RWPE1 (cell line): Measurements from ENCODE around the gene KPNA6.
A peak's percentile ranks its signal among the peaks of the same experiment; 100 is the strongest.

Source experiments
- CTCF ChIA-PET: fragments of 350-600 bp; sonication (Branson Sonifier 250); formaldehyde crosslinking; extraction: SDS; loops from one replicate; lab custom pipeline; 2021; lab: Yijun Ruan, JAX
- POLR2A ChIA-PET: fragments of 400-600 bp; formaldehyde crosslinking; extraction: SDS; loops from one replicate; lab custom pipeline; 2020; ENCODE audit warnings: antibody characterized with exemption; ENCODE audit not compliant: low non-redundant PET; lab: Yijun Ruan, JAX
- DNase-seq: peaks from one replicate; pipeline ENCODE4 v3.0.0; 2012; ENCODE audit warnings: low spot score
- H3K27ac ChIP-seq: fragments of 450-650 bp; 2 replicates; pipeline ENCODE4 v1.5.1; 2017
- TF ChIP-seq, protein P1 (sequence below): fragments of 450-650 bp; conservative IDR thresholded peaks from 2 replicates; pipeline ENCODE4 v1.5.1; 2017; ENCODE audit warnings: low read depth, mild to moderate bottlenecking

The KPNA6 gene

DNA sequence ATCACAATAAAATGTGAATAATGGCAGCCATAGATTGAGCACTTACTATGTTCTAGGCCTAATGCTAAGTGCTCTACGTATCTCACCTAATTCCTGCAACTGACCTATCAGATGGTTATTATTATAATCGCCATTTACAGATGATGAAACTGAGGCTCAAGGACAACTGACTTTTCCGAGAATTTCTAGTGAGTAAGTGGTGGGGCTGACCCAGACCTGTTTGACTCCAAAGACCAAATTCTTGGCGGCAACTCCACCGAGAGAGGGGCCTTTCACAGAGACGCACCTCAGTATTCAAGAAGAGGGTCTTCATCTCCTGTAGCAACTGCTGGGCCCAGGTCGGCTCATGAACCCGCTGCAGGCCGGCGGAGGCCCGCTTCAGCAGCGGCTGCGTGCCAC lies 113.7 kb downstream of the KPNA6 start:
- ChIA-PET CTCF (interaction anchor here (0.5 kb wide), 1 partner anchor 66 kb away, joined by 4 read pairs; no protein-coding TSS in a partner anchor), POLR2A (no interaction called here)
- H3K27ac ChIP-seq = peak overlapping the region; percentile 79
- DNase-seq = no peak
- TF ChIP-seq, protein P1, sequence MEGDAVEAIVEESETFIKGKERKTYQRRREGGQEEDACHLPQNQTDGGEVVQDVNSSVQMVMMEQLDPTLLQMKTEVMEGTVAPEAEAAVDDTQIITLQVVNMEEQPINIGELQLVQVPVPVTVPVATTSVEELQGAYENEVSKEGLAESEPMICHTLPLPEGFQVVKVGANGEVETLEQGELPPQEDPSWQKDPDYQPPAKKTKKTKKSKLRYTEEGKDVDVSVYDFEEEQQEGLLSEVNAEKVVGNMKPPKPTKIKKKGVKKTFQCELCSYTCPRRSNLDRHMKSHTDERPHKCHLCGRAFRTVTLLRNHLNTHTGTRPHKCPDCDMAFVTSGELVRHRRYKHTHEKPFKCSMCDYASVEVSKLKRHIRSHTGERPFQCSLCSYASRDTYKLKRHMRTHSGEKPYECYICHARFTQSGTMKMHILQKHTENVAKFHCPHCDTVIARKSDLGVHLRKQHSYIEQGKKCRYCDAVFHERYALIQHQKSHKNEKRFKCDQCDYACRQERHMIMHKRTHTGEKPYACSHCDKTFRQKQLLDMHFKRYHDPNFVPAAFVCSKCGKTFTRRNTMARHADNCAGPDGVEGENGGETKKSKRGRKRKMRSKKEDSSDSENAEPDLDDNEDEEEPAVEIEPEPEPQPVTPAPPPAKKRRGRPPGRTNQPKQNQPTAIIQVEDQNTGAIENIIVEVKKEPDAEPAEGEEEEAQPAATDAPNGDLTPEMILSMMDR = no peak

DNA sequence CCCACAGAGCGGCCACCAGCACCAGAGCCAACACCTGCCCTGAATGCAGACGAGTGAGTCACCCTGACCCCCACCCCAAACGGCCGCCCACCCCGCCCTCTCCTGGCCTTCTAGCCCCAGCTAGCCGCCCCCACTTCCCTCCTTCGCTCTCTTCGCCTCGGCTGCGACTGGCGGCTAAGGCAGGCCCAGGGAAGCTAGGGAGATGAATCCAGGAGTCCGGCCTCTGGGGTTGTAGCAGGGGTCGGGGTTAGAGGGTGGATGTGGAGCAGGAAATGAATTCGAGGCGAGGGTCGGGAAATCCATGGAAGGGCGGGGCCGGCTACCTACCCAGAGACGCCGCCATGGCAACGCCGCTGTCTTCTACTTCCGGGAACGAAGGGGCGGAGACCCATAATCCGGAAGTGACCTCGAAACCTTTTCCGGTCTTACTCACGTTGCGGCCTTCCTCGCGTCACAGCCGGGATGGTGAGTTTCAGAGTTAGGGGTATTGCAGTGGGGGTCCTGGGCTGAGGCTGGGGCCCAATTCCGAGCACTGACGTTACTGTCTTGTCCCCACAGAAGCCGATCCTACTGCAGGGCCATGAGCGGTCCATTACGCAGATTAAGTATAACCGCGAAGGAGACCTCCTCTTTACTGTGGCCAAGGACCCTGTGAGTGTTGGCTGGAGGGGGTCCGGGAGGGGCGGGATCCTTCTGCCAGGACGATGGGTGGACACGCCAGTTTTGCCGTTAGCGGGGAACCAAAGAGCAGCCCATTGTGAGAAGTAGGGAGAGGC lies 114.3 kb downstream of the KPNA6 start, which contains the start of the genes EIF3I and TMEM234:
Gene EIF3I (plus strand): TSS at position 428 of the 776 bp plus-strand sequence. CDS start 35 bp downstream, at position 463.
Gene TMEM234 (minus strand): TSS at position 374 of the 776 bp plus-strand sequence. CDS start 31 bp downstream, at position 343.
- POLR2A ChIA-PET = interaction anchor here (0.6 kb wide), 1 partner anchor 13 kb away, joined by 3 read pairs; no protein-coding TSS in a partner anchor
- TF ChIP-seq, protein P1 = no peak
- peak; percentile 93 for DNase-seq
- peak within 1 kb of the TSS; percentile 79 for H3K27ac ChIP-seq
- CTCF ChIA-PET = interaction anchor here (0.6 kb wide), 1 partner anchor 13 kb away, joined by 3 read pairs; no protein-coding TSS in a partner anchor

DNA sequence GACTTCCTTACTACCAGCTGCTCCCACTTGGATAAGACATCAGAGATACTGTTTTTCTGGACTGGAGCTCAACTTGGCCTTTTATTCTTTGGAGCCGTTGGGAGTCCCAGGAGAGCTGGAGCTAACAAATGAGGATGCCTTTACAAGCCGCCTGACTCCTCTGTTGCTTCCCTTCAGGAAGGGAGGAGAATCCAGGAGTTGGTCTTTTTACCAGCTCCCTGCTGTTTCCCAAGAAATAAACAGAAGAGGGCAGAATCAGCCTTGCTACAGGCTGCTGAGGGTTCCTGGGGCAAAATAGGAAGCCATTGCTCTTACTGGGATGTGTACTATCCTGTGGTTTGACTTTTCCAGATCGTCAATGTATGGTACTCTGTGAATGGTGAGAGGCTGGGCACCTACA lies 115.8 kb downstream of the KPNA6 start:
- POLR2A ChIA-PET = interaction anchor here (0.6 to 0.9 kb wide), 2 partner anchors 9 to 68 kb away, joined by 3 to 7 read pairs; partner anchors contain the start of gene HDAC1
- CTCF ChIA-PET = no interaction called here
- H3K27ac ChIP-seq = peak overlapping the region; percentile 79; the same call in 1 of the 2 replicates
- no peak for DNase-seq
- TF ChIP-seq, protein P1 = no peak

- POLR2A ChIA-PET = interaction anchor here (0.6 kb wide), 1 partner anchor 67 kb away, joined by 7 read pairs; the partner anchor contains the start of gene HDAC1
- TF ChIP-seq, protein P1 = no peak
- no peak overlapping the region for H3K27ac ChIP-seq
- DNase-seq = no peak
- CTCF ChIA-PET = no interaction called here
Observed at GRCh38 chr1:32224285-32224684, 116.4 kb downstream of the KPNA6 start.
